HepG2 (cell line): ENCODE results near the gene ZFAND2B. TPM values are rescaled to one million over a fixed set of nuclear protein-coding genes. Genes with fewer than 3 reads are reported as not detected.
A peak's percentile ranks its signal among the peaks of the same experiment; 100 is the strongest.

Experiments
- DNMT1 ChIP-seq: sonication (generic); formaldehyde crosslinking; IDR thresholded peaks from 2 replicates; pipeline ENCODE4 v1.5.1; 2020; ENCODE audit warnings: mild to moderate bottlenecking, missing genetic modification reagents
- HMGXB4 ChIP-seq, 2 experiments: sonication (generic) in 1 of 2; formaldehyde crosslinking in 1 of 2; IDR thresholded peaks; 2 replicates each; pipeline versions ENCODE4 v1.4.0 to v1.6.1; 2018 to 2020; ENCODE audit warnings: missing genetic modification reagents in 2 of 2, borderline replicate concordance in 1 of 2, low read depth in 1 of 2, mild to moderate bottlenecking in 1 of 2, missing biosample characterization in 1 of 2
- KAT7 ChIP-seq: IDR thresholded peaks from 2 replicates; pipeline ENCODE4 v1.6.1; 2018; ENCODE audit warnings: borderline replicate concordance, missing compliant biosample characterization
- NR1H2 ChIP-seq: sonication (generic); formaldehyde crosslinking; IDR thresholded peaks from 2 replicates; pipeline ENCODE4 v1.8.1; 2022; ENCODE audit warnings: low read depth, missing genetic modification reagents, borderline replicate concordance
- SIN3B ChIP-seq: fragments of 150-350 bp; IDR thresholded peaks from 2 replicates; pipeline ENCODE4 v1.6.1; 2014; ENCODE audit warnings: low read length
- TGIF2 ChIP-seq: IDR thresholded peaks from 2 replicates; pipeline ENCODE4 v1.6.1; 2016; ENCODE audit warnings: control low read depth, missing compliant biosample characterization
- YEATS2 ChIP-seq: sonication (generic); formaldehyde crosslinking; IDR thresholded peaks from 2 replicates; pipeline ENCODE4 v1.4.0; 2020; ENCODE audit warnings: missing genetic modification reagents, borderline replicate concordance
- ZBTB33 ChIP-seq: sonication (generic); formaldehyde crosslinking; IDR thresholded peaks from 2 replicates; pipeline ENCODE4 v1.4.0; 2020; ENCODE audit warnings: missing genetic modification reagents
- ZNF281 ChIP-seq: sonication (generic); formaldehyde crosslinking; IDR thresholded peaks from 2 replicates; pipeline ENCODE4 v1.4.0; 2020; ENCODE audit warnings: missing genetic modification reagents, borderline replicate concordance
- ZNF367 ChIP-seq: sonication (generic); formaldehyde crosslinking; IDR thresholded peaks from 2 replicates; pipeline ENCODE4 v1.4.0; 2020; ENCODE audit warnings: missing genetic modification reagents, borderline replicate concordance
- ZNF556 ChIP-seq: sonication (generic); formaldehyde crosslinking; IDR thresholded peaks from 2 replicates; pipeline ENCODE4 v1.4.0; 2020; ENCODE audit warnings: mild to moderate bottlenecking, missing genetic modification reagents, borderline replicate concordance
- ZNF572 ChIP-seq: sonication (generic); formaldehyde crosslinking; IDR thresholded peaks from 2 replicates; pipeline ENCODE4 v1.5.1; 2020; ENCODE audit warnings: mild to moderate bottlenecking, missing genetic modification reagents
- ZNF605 ChIP-seq: sonication (generic); formaldehyde crosslinking; IDR thresholded peaks from 2 replicates; pipeline ENCODE4 v1.8.0; 2022; ENCODE audit warnings: mild to moderate bottlenecking, missing genetic modification reagents
- ZNF615 ChIP-seq: sonication (generic); formaldehyde crosslinking; IDR thresholded peaks from 2 replicates; pipeline ENCODE4 v1.5.0; 2020; ENCODE audit warnings: mild to moderate bottlenecking, missing genetic modification reagents, borderline replicate concordance
- ZNF75D ChIP-seq: sonication (generic); formaldehyde crosslinking; IDR thresholded peaks from 2 replicates; pipeline ENCODE4 v1.8.1; 2023; ENCODE audit warnings: missing genetic modification reagents, mild to moderate bottlenecking, borderline replicate concordance
- polyA plus RNA-seq, 8 experiments: library from polyadenylated mRNA; depleted of rRNA in 3 of 8; stranded (reverse) in 7 of 8; unstranded in 1 of 8; fragments of >200 nt; fragmentation: Illumina TruSeq in 4 of 8; extraction: Trizol in 4 of 8; gene quantifications; 2 replicates each; pipeline versions ENCODE4 v1.2.1 to v1.2.3, GENCODE V29; 2011 to 2016; ENCODE audit warnings: low read depth in 4 of 8, missing spikeins in 1 of 8, mixed read lengths in 1 of 8; ENCODE audit not compliant: insufficient read depth in 1 of 8
- total RNA-seq, 5 experiments: library from RNA; depleted of rRNA; stranded (reverse); fragments of >200 nt; fragmentation: Illumina TruSeq; extraction: Trizol; gene quantifications; 2 replicates each; pipeline ENCODE4 v1.2.3, GENCODE V29; 2016; ENCODE audit warnings: low read depth in 1 of 5
- TF ChIP-seq, protein P1 (sequence below): sonication (generic); formaldehyde crosslinking; IDR thresholded peaks from 2 replicates; pipeline ENCODE4 v1.5.0; 2020; ENCODE audit warnings: missing genetic modification reagents

The ZFAND2B gene
- total and polyA plus RNA-seq, 2 of the 13 experiments (the other 11 are each of a cell fraction or from before 2014, with no cell fraction given) = 53.3 to 115 TPM

DNA sequence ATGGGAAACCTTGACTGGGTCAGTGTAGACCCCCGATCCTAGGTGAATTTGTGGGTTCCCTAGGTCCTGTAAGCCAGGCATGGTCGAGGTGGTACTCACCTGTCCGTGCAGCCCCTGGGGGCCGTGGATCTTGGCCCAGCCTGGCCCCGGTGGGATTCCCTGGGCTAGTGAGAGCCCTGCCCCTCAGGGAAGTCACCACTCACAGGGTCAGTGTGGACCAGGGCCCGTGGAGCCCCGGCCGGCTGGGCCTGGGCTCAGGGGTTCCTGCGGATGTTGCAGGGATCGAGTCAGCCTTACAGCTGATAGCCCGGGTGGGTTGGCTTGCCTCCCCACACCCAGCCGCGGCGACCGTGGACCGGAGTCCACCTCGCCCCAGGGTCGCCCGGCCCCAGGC lies 22.3 kb downstream of the ZFAND2B start (continued):
- TF ChIP-seq ZNF572 (0 out of 2 replicates have a peak, but pooled peaks have one; percentile 79), ZNF615 (CRISPR knock-in tag) (peak; percentile 29; the same call in 1 of the 2 replicates), YEATS2 (no peak), ZNF281 (no peak), ZBTB33 (no peak), NR1H2 (CRISPR knock-in tag) (no peak), TGIF2 (CRISPR knock-in tag) (no peak), HMGXB4 (CRISPR knock-in tag; IDR thresholded peaks at IDR 0.05; ENCODE audit: borderline replicate concordance in 1 of 2, low read depth in 1 of 2) (no peak; a peak in 1 of 4 replicates), DNMT1 (CRISPR knock-in tag) (0 out of 2 replicates have a peak, but pooled peaks have one; percentile 19), ZNF75D (no peak), ZNF605 (CRISPR knock-in tag) (no peak), ZNF556 (CRISPR knock-in tag) (peak; percentile 50; the same call in 1 of the 2 replicates), ZNF367 (CRISPR knock-in tag) (no peak), SIN3B (no peak), KAT7 (CRISPR knock-in tag) (no peak; the same call in 1 of the 2 replicates)
- TF ChIP-seq, protein P1, sequence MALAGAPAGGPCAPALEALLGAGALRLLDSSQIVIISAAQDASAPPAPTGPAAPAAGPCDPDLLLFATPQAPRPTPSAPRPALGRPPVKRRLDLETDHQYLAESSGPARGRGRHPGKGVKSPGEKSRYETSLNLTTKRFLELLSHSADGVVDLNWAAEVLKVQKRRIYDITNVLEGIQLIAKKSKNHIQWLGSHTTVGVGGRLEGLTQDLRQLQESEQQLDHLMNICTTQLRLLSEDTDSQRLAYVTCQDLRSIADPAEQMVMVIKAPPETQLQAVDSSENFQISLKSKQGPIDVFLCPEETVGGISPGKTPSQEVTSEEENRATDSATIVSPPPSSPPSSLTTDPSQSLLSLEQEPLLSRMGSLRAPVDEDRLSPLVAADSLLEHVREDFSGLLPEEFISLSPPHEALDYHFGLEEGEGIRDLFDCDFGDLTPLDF = no peak
